Glutamatergic neuron (in vitro differentiated cells): Measurements from ENCODE around the gene PLCG2. TPM values are rescaled to one million over a fixed set of nuclear protein-coding genes. Genes with fewer than 3 reads are reported as not detected.

Experiments
- DNase-seq: peaks from one replicate; pipeline ENCODE4 v3.0.0; 2022
- H3K27ac Mint-ChIP-seq: one replicate; pipeline ENCODE4 v1.8.0; 2020; ENCODE audit warnings: mild to moderate bottlenecking, mixed read lengths, inconsistent platforms; ENCODE audit not compliant: unreplicated experiment
- H3K27me3 Mint-ChIP-seq: one replicate; pipeline ENCODE4 v1.8.0; 2020; ENCODE audit warnings: mild to moderate bottlenecking, moderate library complexity, mixed read lengths, inconsistent platforms; ENCODE audit not compliant: unreplicated experiment
- H3K36me3 Mint-ChIP-seq: one replicate; pipeline ENCODE4 v1.8.0; 2020; ENCODE audit warnings: mild to moderate bottlenecking, mixed read lengths, inconsistent platforms; ENCODE audit not compliant: unreplicated experiment
- H3K4me1 Mint-ChIP-seq: one replicate; pipeline ENCODE4 v1.8.0; 2020; ENCODE audit warnings: mild to moderate bottlenecking, low read depth, mixed read lengths, inconsistent platforms; ENCODE audit not compliant: unreplicated experiment
- H3K4me3 Mint-ChIP-seq: one replicate; pipeline ENCODE4 v1.8.0; 2020; ENCODE audit warnings: mild to moderate bottlenecking, mixed read lengths, inconsistent platforms; ENCODE audit not compliant: unreplicated experiment
- H3K9me3 Mint-ChIP-seq: one replicate; pipeline ENCODE4 v1.8.0; 2020; ENCODE audit warnings: mild to moderate bottlenecking, moderate library complexity, mixed read lengths, inconsistent platforms; ENCODE audit not compliant: unreplicated experiment
- total RNA-seq: library from RNA; stranded (reverse); fragmentation: NEBNext Ultra II Directional; extraction: Animal tissue kit (Norgen Biotek cat#: 25700); gene quantifications from one replicate; pipeline ENCODE4 v1.2.1, GENCODE V29; 2021; ENCODE audit not compliant: unreplicated experiment
- TF ChIP-seq, protein P1 (sequence below): fragments of 200-600 bp; sonication (generic); IDR thresholded peaks from one replicate; pipeline ENCODE4 v1.5.0; 2021; ENCODE audit not compliant: partially characterized antibody, unreplicated experiment

The PLCG2 gene
- total RNA-seq, 1 donor from 2014 or later: 0.49 TPM

DNA sequence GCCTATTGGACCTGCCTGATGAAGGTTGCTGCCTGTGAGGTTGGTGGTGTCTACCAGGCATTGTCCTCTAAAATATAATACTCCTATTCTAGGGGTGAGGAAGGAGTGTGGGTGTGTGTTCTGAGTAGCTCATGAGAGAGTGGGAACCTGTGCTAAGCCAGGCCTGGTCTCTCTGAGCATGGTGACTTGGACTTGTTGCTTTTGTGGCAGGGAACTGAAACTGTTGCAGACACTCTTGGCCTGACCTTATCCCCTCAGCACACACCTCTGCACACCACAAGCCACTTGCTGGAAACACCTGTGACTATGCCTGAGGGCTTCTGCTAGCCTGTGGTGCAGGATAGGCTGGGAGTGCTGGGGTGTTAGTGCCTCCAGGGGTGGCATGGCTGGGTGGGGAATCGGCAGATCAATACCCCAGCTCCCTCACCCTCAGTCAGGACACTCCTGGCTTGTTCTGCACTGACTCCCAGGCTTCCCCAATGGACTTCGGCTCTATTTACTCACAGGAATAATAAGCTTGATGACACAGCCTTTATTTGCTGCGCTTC is 29.9 kb downstream of the PLCG2 start:
- Mint-ChIP-seq H3K27me3 (no peaks in the 10 kb centered on the region), H3K36me3 (peaks cover 4% of the 10 kb centered on the region), H3K4me1 (no peaks in the 10 kb centered on the region), H3K4me3 (no peak overlapping the region), H3K9me3 (peaks cover 2% of the 10 kb centered on the region), H3K27ac (no peak overlapping the region)
- TF ChIP-seq, protein P1, sequence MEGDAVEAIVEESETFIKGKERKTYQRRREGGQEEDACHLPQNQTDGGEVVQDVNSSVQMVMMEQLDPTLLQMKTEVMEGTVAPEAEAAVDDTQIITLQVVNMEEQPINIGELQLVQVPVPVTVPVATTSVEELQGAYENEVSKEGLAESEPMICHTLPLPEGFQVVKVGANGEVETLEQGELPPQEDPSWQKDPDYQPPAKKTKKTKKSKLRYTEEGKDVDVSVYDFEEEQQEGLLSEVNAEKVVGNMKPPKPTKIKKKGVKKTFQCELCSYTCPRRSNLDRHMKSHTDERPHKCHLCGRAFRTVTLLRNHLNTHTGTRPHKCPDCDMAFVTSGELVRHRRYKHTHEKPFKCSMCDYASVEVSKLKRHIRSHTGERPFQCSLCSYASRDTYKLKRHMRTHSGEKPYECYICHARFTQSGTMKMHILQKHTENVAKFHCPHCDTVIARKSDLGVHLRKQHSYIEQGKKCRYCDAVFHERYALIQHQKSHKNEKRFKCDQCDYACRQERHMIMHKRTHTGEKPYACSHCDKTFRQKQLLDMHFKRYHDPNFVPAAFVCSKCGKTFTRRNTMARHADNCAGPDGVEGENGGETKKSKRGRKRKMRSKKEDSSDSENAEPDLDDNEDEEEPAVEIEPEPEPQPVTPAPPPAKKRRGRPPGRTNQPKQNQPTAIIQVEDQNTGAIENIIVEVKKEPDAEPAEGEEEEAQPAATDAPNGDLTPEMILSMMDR: no peak
- DNase-seq: no peak

DNA sequence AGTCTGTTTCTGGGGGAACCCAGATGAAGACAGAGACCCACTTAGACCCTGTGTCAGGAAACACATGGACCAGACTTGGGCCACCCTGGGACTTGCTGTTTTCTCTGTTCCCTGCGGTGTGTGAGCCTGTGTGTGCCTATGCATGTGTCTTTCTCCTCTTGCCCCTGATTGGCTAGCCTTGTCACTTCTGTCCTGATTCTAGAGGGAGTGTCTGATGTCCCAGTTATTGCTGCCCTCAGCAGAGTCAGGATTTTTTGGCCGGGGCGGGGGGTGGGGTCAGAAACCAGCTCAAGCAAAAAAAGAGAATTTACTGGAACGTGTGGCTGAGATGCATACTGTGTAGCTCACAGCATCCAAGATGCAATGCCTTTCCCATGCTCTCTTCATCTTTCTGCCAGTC is 30.5 kb downstream of the PLCG2 start:
- Mint-ChIP-seq H3K36me3 (peaks cover 4% of the 10 kb centered on the region), H3K27ac (no peak overlapping the region), H3K4me3 (no peak overlapping the region), H3K9me3 (peaks cover 2% of the 10 kb centered on the region), H3K4me1 (no peaks in the 10 kb centered on the region), H3K27me3 (no peaks in the 10 kb centered on the region)
- TF ChIP-seq, protein P1: no peak
- DNase-seq: no peak

DNA sequence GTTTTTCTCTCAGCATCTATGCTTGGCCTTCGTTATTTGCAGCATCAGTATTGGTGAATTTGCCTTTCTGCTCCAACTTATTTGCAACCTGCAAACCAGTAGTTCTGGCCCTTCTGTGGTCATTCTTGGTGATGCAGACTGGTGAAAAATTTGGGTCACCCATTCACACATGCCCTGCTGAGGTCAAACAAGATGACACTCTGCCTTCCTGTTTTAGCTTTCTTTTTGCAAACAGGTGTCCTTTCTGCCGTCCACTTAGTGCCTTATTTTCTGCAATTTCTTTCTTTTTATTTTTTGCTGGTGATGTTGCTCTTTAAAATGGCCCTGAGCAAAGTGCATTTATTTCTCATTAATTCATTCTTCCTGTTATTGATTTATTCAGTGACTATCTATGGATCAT is 31.3 kb downstream of the PLCG2 start:
- Mint-ChIP-seq H3K36me3 (peaks cover 4% of the 10 kb centered on the region), H3K4me1 (no peaks in the 10 kb centered on the region), H3K9me3 (peaks cover 2% of the 10 kb centered on the region), H3K27ac (no peak overlapping the region), H3K27me3 (no peaks in the 10 kb centered on the region), H3K4me3 (no peak overlapping the region)
- TF ChIP-seq, protein P1: no peak
- DNase-seq: no peak

DNA sequence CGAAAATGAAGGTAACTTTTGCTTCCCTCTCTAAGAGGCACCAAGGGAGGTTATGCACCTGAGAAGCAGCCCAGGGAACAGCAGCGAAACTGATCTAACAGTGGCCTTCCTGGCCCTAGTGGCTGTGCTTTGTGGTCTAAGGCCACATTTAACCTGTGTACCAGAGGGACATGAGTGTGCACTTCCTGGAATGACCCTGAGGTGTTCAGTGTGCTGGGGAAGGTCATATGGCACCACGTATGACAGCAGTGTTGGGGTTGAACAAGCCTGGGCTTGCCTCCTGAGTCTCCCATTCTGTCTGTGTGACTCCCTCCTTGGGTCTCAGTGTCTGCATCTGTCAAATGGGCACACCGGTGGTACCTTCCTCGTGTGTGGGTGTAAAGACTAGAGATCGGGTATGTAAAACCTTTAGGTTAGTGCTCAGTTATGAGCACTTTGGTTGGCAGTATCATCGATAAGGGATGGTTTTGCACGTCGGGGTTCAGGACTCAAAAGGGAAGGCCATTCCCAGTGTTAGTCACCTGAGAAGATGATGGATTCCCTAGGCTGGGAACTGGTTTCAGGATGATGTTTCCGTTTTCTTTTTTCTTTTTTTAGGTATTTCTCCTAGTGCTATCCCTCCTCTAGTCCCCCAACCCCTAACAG is 31.9 kb downstream of the PLCG2 start:
- Mint-ChIP-seq H3K4me3 (no peak overlapping the region), H3K36me3 (peaks cover 4% of the 10 kb centered on the region), H3K9me3 (peaks cover 2% of the 10 kb centered on the region), H3K27me3 (no peaks in the 10 kb centered on the region), H3K4me1 (no peaks in the 10 kb centered on the region), H3K27ac (no peak overlapping the region)
- DNase-seq: no peak
- TF ChIP-seq, protein P1: no peak

DNA sequence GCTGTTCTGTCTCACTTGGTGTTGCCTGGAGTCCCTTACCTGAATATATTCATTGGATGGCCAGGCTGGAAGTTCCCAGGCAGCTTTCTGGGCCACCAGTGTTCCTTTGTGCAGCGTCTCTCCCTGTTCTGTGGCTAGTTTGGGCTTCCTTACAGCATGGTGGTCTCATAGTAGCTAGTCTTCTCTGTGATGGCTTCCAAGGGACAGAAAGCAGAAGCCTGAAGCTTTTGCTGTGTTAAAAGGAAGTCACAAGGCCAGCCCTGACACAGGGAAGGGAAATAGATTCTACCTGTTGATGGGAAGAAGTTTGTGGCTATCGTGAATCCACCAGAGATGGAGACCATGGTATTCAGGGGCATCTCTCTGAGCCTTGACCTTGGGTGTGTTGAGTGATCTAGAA is 34.6 kb downstream of the PLCG2 start:
- Mint-ChIP-seq H3K4me1 (no peaks in the 10 kb centered on the region), H3K27ac (no peak overlapping the region), H3K36me3 (no peaks in the 10 kb centered on the region), H3K27me3 (no peaks in the 10 kb centered on the region), H3K4me3 (no peak overlapping the region), H3K9me3 (peaks cover 2% of the 10 kb centered on the region)
- no peak for DNase-seq
- TF ChIP-seq, protein P1: no peak
